ENCODE measurements around the gene RRAGA.
"Not testable (repeated sequence)": the region's sequence is repeated elsewhere in the genome, so short reads cannot be mapped to it uniquely, and the experiment has no call there.

The RRAGA gene

DNA sequence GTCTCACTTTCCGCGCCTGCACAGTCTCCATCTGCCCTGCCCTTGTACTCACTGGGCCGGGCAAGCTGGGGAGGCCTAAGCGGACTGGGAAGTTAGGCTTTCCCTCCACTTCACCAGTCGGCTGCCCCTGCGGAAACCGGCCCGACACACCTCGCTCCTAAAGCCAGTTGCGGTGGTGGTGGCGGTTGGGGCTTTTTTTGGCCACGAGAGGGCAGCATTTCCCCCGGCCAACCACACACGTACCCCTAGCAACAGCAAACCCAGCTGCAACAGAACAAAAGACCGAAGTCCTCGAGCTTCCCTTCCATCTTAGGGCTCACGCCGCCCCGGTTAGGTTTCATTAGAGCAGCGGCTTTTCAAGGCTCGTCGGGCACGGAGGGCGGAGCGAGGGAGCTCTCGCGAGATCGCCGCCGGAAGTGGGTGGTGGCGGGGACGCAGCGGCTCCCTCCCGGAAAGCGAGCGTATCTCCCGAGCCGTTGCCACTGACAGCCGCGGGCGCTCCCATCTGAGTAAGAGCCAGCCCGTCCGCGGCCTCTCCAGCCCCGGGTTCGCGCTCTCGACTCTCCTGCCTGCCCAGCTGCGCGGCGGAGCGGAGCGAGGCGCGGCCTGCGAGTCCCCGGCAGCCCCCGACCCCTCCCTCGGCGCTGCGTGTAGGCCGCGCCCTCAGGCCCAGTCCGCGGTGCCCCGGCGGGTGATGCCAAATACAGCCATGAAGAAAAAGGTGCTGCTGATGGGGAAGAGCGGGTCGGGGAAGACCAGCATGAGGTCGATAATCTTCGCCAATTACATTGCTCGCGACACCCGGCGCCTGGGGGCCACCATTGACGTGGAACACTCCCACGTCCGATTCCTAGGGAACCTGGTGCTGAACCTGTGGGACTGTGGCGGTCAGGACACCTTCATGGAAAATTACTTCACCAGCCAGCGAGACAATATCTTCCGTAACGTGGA is at the start of gene RRAGA:
RRAGA (plus strand) TSS at position 462 of the 951 bp plus-strand sequence; CDS start at position 695, 233 bp downstream.
- Histone ChIP-seq H3K36me3 (ENCODE audit: insufficient read depth, low read length) (peaks cover 10% of the 10 kb centered on the region), H3K27me3 (ENCODE audit: insufficient read depth, low read length) (no peaks in the 10 kb centered on the region), H3K4me1 (ENCODE audit: insufficient read depth, low read length) (peaks cover 12% of the 10 kb centered on the region), H3K9me3 (ENCODE audit: low read length) (no peaks in the 10 kb centered on the region), H2AFZ (ENCODE audit: low read depth, low read length) (peak within 1 kb of the TSS; percentile 97), H3K4me3 (ENCODE audit: low read length) (peak within 1 kb of the TSS; percentile 83)

- H2AFZ ChIP-seq (ENCODE audit: low read depth, low read length): no peak overlapping the region
- H3K27me3 ChIP-seq (ENCODE audit: insufficient read depth, low read length): no peaks in the 10 kb centered on the region
- H3K36me3 ChIP-seq (ENCODE audit: insufficient read depth, low read length): no peaks in the 10 kb centered on the region
- H3K4me1 ChIP-seq (ENCODE audit: insufficient read depth, low read length): no peaks in the 10 kb centered on the region
- no peak overlapping the region for H3K4me3 ChIP-seq (ENCODE audit: low read length)
- H3K9me3 ChIP-seq (ENCODE audit: low read length): peaks cover 3% of the 10 kb centered on the region
Measured at GRCh38 chr9:19000133-19000532, 49.1 kb upstream of the RRAGA start.

DNA sequence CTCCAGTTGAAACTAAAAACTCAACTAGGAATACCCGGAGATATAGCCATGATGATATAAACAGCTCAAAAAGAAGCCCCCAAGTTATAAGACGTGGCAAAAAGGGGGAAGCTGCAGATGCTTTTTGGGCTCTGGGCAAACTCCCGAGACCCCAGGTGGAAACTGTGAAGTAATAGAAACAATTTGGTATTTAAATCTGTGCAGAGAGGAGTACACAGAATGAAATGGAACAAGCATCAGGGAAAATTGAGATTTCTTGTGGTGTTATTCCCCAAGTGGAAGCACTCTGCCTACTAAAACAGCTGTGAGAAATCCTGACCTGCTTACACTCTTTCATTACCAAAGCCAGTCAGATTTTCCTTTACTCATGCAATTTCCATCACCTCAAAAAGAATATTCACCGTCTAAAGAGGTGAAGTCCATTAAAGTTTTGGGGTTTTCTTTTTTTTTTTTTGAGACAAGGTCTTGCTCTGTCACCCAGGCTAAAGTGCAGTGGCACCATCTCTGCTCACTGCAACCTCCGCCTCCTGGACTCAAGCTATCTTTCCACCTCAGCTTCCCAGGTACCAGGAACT is 39.7 kb upstream of the RRAGA start:
- no peak overlapping the region for H3K4me3 ChIP-seq (ENCODE audit: low read length)
- no peaks in the 10 kb centered on the region for H3K9me3 ChIP-seq (ENCODE audit: low read length)
- no peaks in the 10 kb centered on the region for H3K27me3 ChIP-seq (ENCODE audit: insufficient read depth, low read length)
- H2AFZ ChIP-seq (ENCODE audit: low read depth, low read length): no peak overlapping the region
- H3K36me3 ChIP-seq (ENCODE audit: insufficient read depth, low read length): no peaks in the 10 kb centered on the region
- peaks cover 7% of the 10 kb centered on the region for H3K4me1 ChIP-seq (ENCODE audit: insufficient read depth, low read length)

GRCh38 chr9:19018201-19018600 is 31.0 kb upstream of the RRAGA start:
- Histone ChIP-seq H3K9me3 (ENCODE audit: low read length) (no peaks in the 10 kb centered on the region), H2AFZ (ENCODE audit: low read depth, low read length) (no peak overlapping the region), H3K4me3 (ENCODE audit: low read length) (no peak overlapping the region), H3K36me3 (ENCODE audit: insufficient read depth, low read length) (no peaks in the 10 kb centered on the region), H3K4me1 (ENCODE audit: insufficient read depth, low read length) (no peaks in the 10 kb centered on the region), H3K27me3 (ENCODE audit: insufficient read depth, low read length) (no peaks in the 10 kb centered on the region)

- Histone ChIP-seq H3K9me3 (ENCODE audit: low read length) (no peaks in the 10 kb centered on the region), H3K4me1 (ENCODE audit: insufficient read depth, low read length) (no peaks in the 10 kb centered on the region), H3K4me3 (ENCODE audit: low read length) (no peak overlapping the region)
Measured at GRCh38 chr9:19020886-19021455, 28.3 kb upstream of the RRAGA start.

GRCh38 chr9:19021649-19022048 is 27.6 kb upstream of the RRAGA start:
- not testable (repeated sequence) for H3K4me1 ChIP-seq (ENCODE audit: insufficient read depth, low read length); H3K36me3 ChIP-seq (ENCODE audit: insufficient read depth, low read length); H3K27me3 ChIP-seq (ENCODE audit: insufficient read depth, low read length); H3K4me3 ChIP-seq (ENCODE audit: low read length); H2AFZ ChIP-seq (ENCODE audit: low read depth, low read length); H3K9me3 ChIP-seq (ENCODE audit: low read length)

More at GRCh38 chr9:19020886-19021455, 28.3 kb upstream of the RRAGA start:
- Histone ChIP-seq H3K27me3 (ENCODE audit: insufficient read depth, low read length) (no peaks in the 10 kb centered on the region), H2AFZ (ENCODE audit: low read depth, low read length) (no peak overlapping the region), H3K36me3 (ENCODE audit: insufficient read depth, low read length) (no peaks in the 10 kb centered on the region)

GRCh38 chr9:19022206-19022605 is 27.0 kb upstream of the RRAGA start:
- H2AFZ ChIP-seq (ENCODE audit: low read depth, low read length): no peak overlapping the region
- no peaks in the 10 kb centered on the region for H3K27me3 ChIP-seq (ENCODE audit: insufficient read depth, low read length)
- no peaks in the 10 kb centered on the region for H3K4me1 ChIP-seq (ENCODE audit: insufficient read depth, low read length)
- H3K4me3 ChIP-seq (ENCODE audit: low read length): no peak overlapping the region
- H3K9me3 ChIP-seq (ENCODE audit: low read length): no peaks in the 10 kb centered on the region
- H3K36me3 ChIP-seq (ENCODE audit: insufficient read depth, low read length): no peaks in the 10 kb centered on the region

DNA sequence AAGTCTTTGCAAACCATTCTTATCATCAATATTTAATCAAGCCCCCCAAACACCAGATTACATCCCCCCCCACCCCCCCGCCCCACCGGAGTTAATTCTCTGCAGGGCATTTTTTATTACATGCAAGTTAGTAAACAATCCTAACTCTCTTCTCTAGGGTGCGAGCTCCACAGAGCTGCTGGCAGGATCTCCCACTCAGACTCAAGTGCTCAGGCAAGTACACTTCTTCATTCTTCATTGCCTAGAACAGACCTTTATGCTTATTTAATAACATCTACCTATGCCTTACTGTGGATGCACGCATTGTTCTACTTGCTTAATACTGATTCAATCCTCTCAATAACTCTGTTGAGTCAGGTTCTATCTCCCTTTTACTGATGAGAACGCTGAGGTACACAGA is 26.1 kb upstream of the RRAGA start:
- H3K36me3 ChIP-seq (ENCODE audit: insufficient read depth, low read length): no peaks in the 10 kb centered on the region
- no peak overlapping the region for H2AFZ ChIP-seq (ENCODE audit: low read depth, low read length)
- no peaks in the 10 kb centered on the region for H3K9me3 ChIP-seq (ENCODE audit: low read length)
- H3K27me3 ChIP-seq (ENCODE audit: insufficient read depth, low read length): no peaks in the 10 kb centered on the region
- no peak overlapping the region for H3K4me3 ChIP-seq (ENCODE audit: low read length)
- no peaks in the 10 kb centered on the region for H3K4me1 ChIP-seq (ENCODE audit: insufficient read depth, low read length)

DNA sequence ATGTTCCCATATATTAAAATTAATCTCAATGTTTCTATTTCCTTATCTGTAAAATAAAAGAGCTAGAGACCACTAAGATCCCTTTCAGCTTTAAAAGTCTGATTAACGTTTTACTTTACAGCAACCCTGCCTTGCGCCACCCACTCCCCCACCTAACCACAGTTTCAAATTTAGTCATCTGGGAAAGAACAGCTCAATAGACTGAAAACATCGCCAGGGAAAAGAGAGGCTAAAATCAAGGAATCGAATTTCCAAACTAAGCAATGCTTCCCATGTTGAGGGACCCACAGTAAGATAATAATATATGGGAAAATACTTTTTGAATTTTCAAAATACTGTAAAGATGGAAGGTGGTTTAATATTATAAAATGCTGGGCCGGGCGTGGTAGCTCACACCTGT is 22.9 kb upstream of the RRAGA start:
- no peaks in the 10 kb centered on the region for H3K36me3 ChIP-seq (ENCODE audit: insufficient read depth, low read length)
- no peak overlapping the region for H3K4me3 ChIP-seq (ENCODE audit: low read length)
- no peaks in the 10 kb centered on the region for H3K4me1 ChIP-seq (ENCODE audit: insufficient read depth, low read length)
- no peaks in the 10 kb centered on the region for H3K27me3 ChIP-seq (ENCODE audit: insufficient read depth, low read length)
- no peak overlapping the region for H2AFZ ChIP-seq (ENCODE audit: low read depth, low read length)
- no peaks in the 10 kb centered on the region for H3K9me3 ChIP-seq (ENCODE audit: low read length)

GRCh38 chr9:19027825-19028224 is 21.4 kb upstream of the RRAGA start:
- Histone ChIP-seq H3K36me3 (ENCODE audit: insufficient read depth, low read length) (no peaks in the 10 kb centered on the region), H3K27me3 (ENCODE audit: insufficient read depth, low read length) (no peaks in the 10 kb centered on the region), H3K4me1 (ENCODE audit: insufficient read depth, low read length) (no peaks in the 10 kb centered on the region), H3K4me3 (ENCODE audit: low read length) (no peak overlapping the region), H3K9me3 (ENCODE audit: low read length) (no peaks in the 10 kb centered on the region), H2AFZ (ENCODE audit: low read depth, low read length) (no peak overlapping the region)

GRCh38 chr9:19028835-19029451 is 20.3 kb upstream of the RRAGA start:
- H2AFZ ChIP-seq (ENCODE audit: low read depth, low read length): no peak overlapping the region
- H3K4me1 ChIP-seq (ENCODE audit: insufficient read depth, low read length): no peaks in the 10 kb centered on the region
- H3K27me3 ChIP-seq (ENCODE audit: insufficient read depth, low read length): no peaks in the 10 kb centered on the region
- no peak overlapping the region for H3K4me3 ChIP-seq (ENCODE audit: low read length)
- no peaks in the 10 kb centered on the region for H3K9me3 ChIP-seq (ENCODE audit: low read length)
- H3K36me3 ChIP-seq (ENCODE audit: insufficient read depth, low read length): no peaks in the 10 kb centered on the region

DNA sequence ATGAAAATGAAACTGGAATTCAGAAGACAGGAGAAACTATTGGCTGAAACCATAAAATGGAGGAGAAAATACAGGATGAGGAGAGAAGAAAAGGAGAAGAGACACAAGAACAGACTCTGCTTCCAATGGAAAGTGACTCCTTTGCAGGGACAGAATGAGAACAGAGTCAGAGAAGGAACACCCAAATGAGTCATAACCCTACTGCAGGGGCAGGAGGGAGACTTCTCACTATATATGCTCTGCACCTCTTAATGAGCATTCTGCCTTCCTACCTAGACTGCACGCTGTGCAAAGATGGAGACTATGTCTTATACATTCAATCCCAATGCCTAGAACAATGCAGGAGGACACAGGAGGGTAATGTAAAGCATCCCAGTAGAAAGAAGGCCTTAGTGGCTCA is 18.3 kb upstream of the RRAGA start:
- no peaks in the 10 kb centered on the region for H3K36me3 ChIP-seq (ENCODE audit: insufficient read depth, low read length)
- H2AFZ ChIP-seq (ENCODE audit: low read depth, low read length): no peak overlapping the region
- H3K9me3 ChIP-seq (ENCODE audit: low read length): peaks cover 2% of the 10 kb centered on the region
- no peaks in the 10 kb centered on the region for H3K27me3 ChIP-seq (ENCODE audit: insufficient read depth, low read length)
- H3K4me1 ChIP-seq (ENCODE audit: insufficient read depth, low read length): no peaks in the 10 kb centered on the region
- no peak overlapping the region for H3K4me3 ChIP-seq (ENCODE audit: low read length)

- Histone ChIP-seq H2AFZ (ENCODE audit: low read depth, low read length) (no peak overlapping the region), H3K4me1 (ENCODE audit: insufficient read depth, low read length) (no peaks in the 10 kb centered on the region)
Measured at GRCh38 chr9:19032406-19032805, 16.8 kb upstream of the RRAGA start.

More at GRCh38 chr9:19032406-19032805, 16.8 kb upstream of the RRAGA start:
- Histone ChIP-seq H3K4me3 (ENCODE audit: low read length) (no peak overlapping the region), H3K9me3 (ENCODE audit: low read length) (peaks cover 5% of the 10 kb centered on the region), H3K27me3 (ENCODE audit: insufficient read depth, low read length) (no peaks in the 10 kb centered on the region), H3K36me3 (ENCODE audit: insufficient read depth, low read length) (no peaks in the 10 kb centered on the region)

Data from neuron (in vitro differentiated cells).